ENCODE measurements around the gene PM20D1. TPM values are rescaled to one million over a fixed set of nuclear protein-coding genes. Genes with fewer than 3 reads are reported as not detected.

PM20D1 gene
- total and polyA plus RNA-seq, 7 donors = 0.05 to 0.32 (median 0.23) TPM; not detected in 2

- no peaks in the 10 kb centered on the region for H3K4me1 ChIP-seq
Observed at GRCh38 chr1:205798577-205798976, 51.4 kb downstream of the PM20D1 start.

GRCh38 chr1:205797168-205797567 is 52.8 kb downstream of the PM20D1 start:
- ATAC-seq (no peak), DNase-seq (no peak)
- intact Hi-C loops (cut with DNase I) = loop anchor here in 1 of 2 donors (5.0 kb wide), 1 partner anchor 310 kb away; no protein-coding TSS in a partner anchor
- Histone ChIP-seq H3K27me3 (ENCODE audit: insufficient read depth in 3 of 3, low read length in 2 of 3) (no peaks in the 10 kb centered on the region), H3K4me3 (no peak overlapping the region), H3K9me3 (no peaks in the 10 kb centered on the region), H3K27ac (no peak overlapping the region), H3K4me1 (peaks cover 6% of the 10 kb centered on the region), H3K36me3 (ENCODE audit: insufficient read depth in 1 of 2, low read depth in 1 of 2) (peaks cover 11 to 87% of the 10 kb centered on the region in 2 donors)
- WGBS, 3 donors = 94 to 98% (median 96%) methylated on average over 2 of the region's 2 CpGs
- no peak for TF ChIP-seq CTCF (IDR thresholded peaks at IDR 0.05)

More at GRCh38 chr1:205798577-205798976, 51.4 kb downstream of the PM20D1 start:
- intact Hi-C loops (cut with DNase I) = loop anchor here in 1 of 2 donors (5.0 kb wide), 1 partner anchor 309 kb away; no protein-coding TSS in a partner anchor
- Histone ChIP-seq H3K27me3 (ENCODE audit: insufficient read depth in 3 of 3, low read length in 2 of 3) (no peaks in the 10 kb centered on the region), H3K4me3 (no peak overlapping the region), H3K9me3 (no peaks in the 10 kb centered on the region), H3K27ac (no peak overlapping the region), H3K36me3 (ENCODE audit: insufficient read depth in 1 of 2, low read depth in 1 of 2) (peaks cover 11 to 73% of the 10 kb centered on the region in 2 donors)
- ATAC-seq (no peak), DNase-seq (no peak)
- 72 to 80% (median 75%) methylated on average over 5 of the region's 5 CpGs for WGBS, 3 donors
- no peak for TF ChIP-seq CTCF (IDR thresholded peaks at IDR 0.05)

- WGBS, 3 donors = 62 to 74% (median 72%) methylated on average over 5 of the region's 5 CpGs
- intact Hi-C loops (cut with DNase I) = loop anchor here (5.0 kb wide), 2 partner anchors 123 to 313 kb away; no protein-coding TSS in a partner anchor
- Histone ChIP-seq H3K9me3 (no peaks in the 10 kb centered on the region), H3K27ac (no peak overlapping the region), H3K36me3 (ENCODE audit: insufficient read depth in 1 of 2, low read depth in 1 of 2) (peaks cover 14 to 97% of the 10 kb centered on the region in 2 donors), H3K27me3 (ENCODE audit: insufficient read depth in 3 of 3, low read length in 2 of 3) (no peaks in the 10 kb centered on the region), H3K4me1 (peaks cover 12% of the 10 kb centered on the region), H3K4me3 (no peak overlapping the region)
- ATAC-seq (no peak), DNase-seq (no peak)
- no peak for TF ChIP-seq CTCF (IDR thresholded peaks at IDR 0.05)
Observed at GRCh38 chr1:205794011-205794730, 55.8 kb downstream of the PM20D1 start.

- no peaks in the 10 kb centered on the region for H3K27me3 ChIP-seq (ENCODE audit: insufficient read depth in 3 of 3, low read length in 2 of 3)
- WGBS, 3 donors = 37 to 50% (median 47%) methylated on average over 6 of the region's 6 CpGs
- ATAC-seq (peak in 3 of 4 donors; percentile 11 to 29 (median 21)), DNase-seq (no peak)
- peaks cover 14 to 86% of the 10 kb centered on the region in 2 donors for H3K36me3 ChIP-seq (ENCODE audit: insufficient read depth in 1 of 2, low read depth in 1 of 2)
- H3K27ac ChIP-seq = peak overlapping the region; percentile 43
- no peak for TF ChIP-seq CTCF (IDR thresholded peaks at IDR 0.05)
- intact Hi-C loops (cut with DNase I) = loop anchor here (2.0 to 5.0 kb wide), 3 partner anchors 114 to 314 kb away; no protein-coding TSS in a partner anchor
- no peak overlapping the region for H3K4me3 ChIP-seq
- no peaks in the 10 kb centered on the region for H3K9me3 ChIP-seq
- H3K4me1 ChIP-seq = peaks cover 12% of the 10 kb centered on the region
Observed at GRCh38 chr1:205792961-205793673, 56.8 kb downstream of the PM20D1 start.

Measured in psoas muscle (tissue), 8 donors.